Heart right ventricle (tissue), 16 donors: ENCODE measurements around the gene SULT2B1. TPM values are rescaled to one million over a fixed set of nuclear protein-coding genes. Genes with fewer than 3 reads are reported as not detected.

Experiments
- ATAC-seq, 8 donors: fragments of 200-7000 bp; cut with Tn5 transposase; one replicate each; pipeline ENCODE4 v1.9.1; 2020; ENCODE audit warnings: mild to moderate bottlenecking in 8 of 8, moderate library complexity in 8 of 8, moderate number of reproducible peaks in 1 of 8
- DNase-seq, 2 donors: peaks; one replicate each; pipeline ENCODE4 v3.0.0-alpha.2; 2020
- H3K27ac ChIP-seq, 10 donors: fragments of 200-600 bp; sonication (generic) in 2 of 10; one replicate each; pipeline versions ENCODE4 v1.5.0 to v1.8.0; 2020 to 2022; ENCODE audit warnings: mild to moderate bottlenecking in 3 of 10
- H3K27me3 ChIP-seq, 7 donors: fragments of 200-600 bp; one replicate each; pipeline ENCODE4 v1.8.0; 2021 to 2022; ENCODE audit warnings: mild to moderate bottlenecking in 2 of 7
- H3K36me3 ChIP-seq, 9 donors: fragments of 200-600 bp; sonication (generic) in 1 of 9; one replicate each; pipeline versions ENCODE4 v1.5.0 to v1.8.0; 2020 to 2022; ENCODE audit warnings: mild to moderate bottlenecking in 2 of 9
- H3K4me1 ChIP-seq, 9 donors: fragments of 200-600 bp; sonication (generic) in 1 of 9; one replicate each; pipeline versions ENCODE4 v1.5.0 to v1.8.0; 2020 to 2022; ENCODE audit warnings: mild to moderate bottlenecking in 4 of 9
- H3K4me3 ChIP-seq, 10 donors: fragments of 200-600 bp; sonication (generic) in 2 of 10; one replicate each; pipeline versions ENCODE4 v1.5.0 to v1.8.0; 2020 to 2022; ENCODE audit warnings: mild to moderate bottlenecking in 7 of 10, moderate library complexity in 2 of 10
- H3K9me3 ChIP-seq, 11 donors: fragments of 200-600 bp in 10 of 11; sonication (generic) in 2 of 11; one replicate each; pipeline versions ENCODE4 v1.5.0 to v1.8.0; 2013 to 2022; ENCODE audit warnings: mild to moderate bottlenecking in 2 of 11, control low read depth in 1 of 11, moderate library complexity in 1 of 11
- WGBS, 2 donors: extraction: QIAGEN DNeasy Blood & Tissue Kit; methylation state at CpG; one replicate each; pipeline ENCODE4 v1.1.7; 2013; ENCODE audit warnings: inconsistent platforms in 1 of 2; 5-methylcytosine and 5-hydroxymethylcytosine counted together
- intact Hi-C, 10 donors: fragments of 100-400 bp; cut with DNase I; formaldehyde crosslinking; loops; one replicate each; pipeline versions ENCODE4 v1.11.1 to v1.14.2; 2022
- polyA plus RNA-seq, 2 donors: library from polyadenylated mRNA; stranded (reverse); fragments of 200-250 nt; gene quantifications; one replicate each; pipeline ENCODE4 v1.2.3, GENCODE V29; 2013
- total RNA-seq, 10 donors: library from RNA; stranded (reverse); fragmentation: NEBNext Ultra II Directional in 3 of 10; extraction: Animal tissue kit (Norgen Biotek cat#: 25700) in 3 of 10; gene quantifications; one replicate each; pipeline versions ENCODE4 v1.2.1 to v1.2.4, GENCODE V29; 2021 to 2023
- TF ChIP-seq, protein P1 (sequence below), 9 donors: fragments of 200-600 bp; sonication (generic) in 2 of 9; IDR thresholded peaks; one replicate each; pipeline versions ENCODE4 v1.5.0 to v1.8.0; 2021 to 2022; ENCODE audit warnings: antibody characterized with exemption in 9 of 9, mild to moderate bottlenecking in 5 of 9, moderate library complexity in 1 of 9
- donor health status: Arrhythmogenic right ventricular cardiomyopathy.
- donor health status: ischemic (EF 13 %, LVEDD 7.1; RV severe dilation, severe dysfunction).
- donor health status: healthy with polysubstance abuse.
- donor health status: DM: no; HTN: yes; CAD: no.
- donor health status: DM: no; HTN: no; CAD: no.
- donor health status: ischemic (EF 25% LVEDD 6.9; RV normal size, moderate dysfunction).
- donor health status: ischemic (EF 25% LVEDD 5.7; RV mildly dilated, moderate dysfunction).
- donor health status: healthy.
- donor health status: DM: yes; HTN: yes; CAD: no.
- donor health status: Ischemic cardiomyopathy.
- donor health status: ischemic (EF 35%, LVEDD 5.7; RV mildly dilated, moderate dysfunction).
- donor health status: nonischemic (EF 11% LVEDD 7.7; RV severe dilation, severe dysfunction).
- donor health status: DM: yes; HTN: yes; CAD: no.
- donor health status: PGD.
- donor health status: ischemic (EF 29% LVEDD 5.4; RV normal size, mild dysfunction).
- donor health status: nonischemic (EF 23%, LVEDD 6.1; RV moderate dilation, normal function).

Gene SULT2B1
- total and polyA plus RNA-seq, 12 donors = 0.13 to 0.70 (median 0.42) TPM; not detected in 7

GRCh38 chr19:48635263-48635965 is 83.4 kb downstream of the SULT2B1 start:
- Histone ChIP-seq H3K9me3 (no peaks in the 10 kb centered on the region), H3K36me3 (peaks cover 0 to 30% (median 3%) of the 10 kb centered on the region in 9 donors), H3K27ac (peak overlapping the region; percentile 67 to 98 (median 96)), H3K27me3 (no peaks in the 10 kb centered on the region), H3K4me1 (peaks cover 19 to 72% (median 59%) of the 10 kb centered on the region in 9 donors), H3K4me3 (peak overlapping the region; percentile 15 to 92 (median 75))
- intact Hi-C loops = loop anchor here in 3 of 10 donors (5.0 to 10.0 kb wide), 2 partner anchors 329 to 522 kb away; partner anchors contain the start of genes FTL (in 2 of the 3), HRC (in 1 of the 3) and TRPM4 (in 1 of the 3)
- DNase-seq (peak; percentile 76 to 78), ATAC-seq (peak; percentile 27 to 48 (median 38))
- 1 to 2% methylated on average over 50 to 66 of the region's 67 CpGs for WGBS, 2 donors
- TF ChIP-seq, protein P1, sequence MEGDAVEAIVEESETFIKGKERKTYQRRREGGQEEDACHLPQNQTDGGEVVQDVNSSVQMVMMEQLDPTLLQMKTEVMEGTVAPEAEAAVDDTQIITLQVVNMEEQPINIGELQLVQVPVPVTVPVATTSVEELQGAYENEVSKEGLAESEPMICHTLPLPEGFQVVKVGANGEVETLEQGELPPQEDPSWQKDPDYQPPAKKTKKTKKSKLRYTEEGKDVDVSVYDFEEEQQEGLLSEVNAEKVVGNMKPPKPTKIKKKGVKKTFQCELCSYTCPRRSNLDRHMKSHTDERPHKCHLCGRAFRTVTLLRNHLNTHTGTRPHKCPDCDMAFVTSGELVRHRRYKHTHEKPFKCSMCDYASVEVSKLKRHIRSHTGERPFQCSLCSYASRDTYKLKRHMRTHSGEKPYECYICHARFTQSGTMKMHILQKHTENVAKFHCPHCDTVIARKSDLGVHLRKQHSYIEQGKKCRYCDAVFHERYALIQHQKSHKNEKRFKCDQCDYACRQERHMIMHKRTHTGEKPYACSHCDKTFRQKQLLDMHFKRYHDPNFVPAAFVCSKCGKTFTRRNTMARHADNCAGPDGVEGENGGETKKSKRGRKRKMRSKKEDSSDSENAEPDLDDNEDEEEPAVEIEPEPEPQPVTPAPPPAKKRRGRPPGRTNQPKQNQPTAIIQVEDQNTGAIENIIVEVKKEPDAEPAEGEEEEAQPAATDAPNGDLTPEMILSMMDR (IDR thresholded peaks at IDR 0.05) = no peak

DNA sequence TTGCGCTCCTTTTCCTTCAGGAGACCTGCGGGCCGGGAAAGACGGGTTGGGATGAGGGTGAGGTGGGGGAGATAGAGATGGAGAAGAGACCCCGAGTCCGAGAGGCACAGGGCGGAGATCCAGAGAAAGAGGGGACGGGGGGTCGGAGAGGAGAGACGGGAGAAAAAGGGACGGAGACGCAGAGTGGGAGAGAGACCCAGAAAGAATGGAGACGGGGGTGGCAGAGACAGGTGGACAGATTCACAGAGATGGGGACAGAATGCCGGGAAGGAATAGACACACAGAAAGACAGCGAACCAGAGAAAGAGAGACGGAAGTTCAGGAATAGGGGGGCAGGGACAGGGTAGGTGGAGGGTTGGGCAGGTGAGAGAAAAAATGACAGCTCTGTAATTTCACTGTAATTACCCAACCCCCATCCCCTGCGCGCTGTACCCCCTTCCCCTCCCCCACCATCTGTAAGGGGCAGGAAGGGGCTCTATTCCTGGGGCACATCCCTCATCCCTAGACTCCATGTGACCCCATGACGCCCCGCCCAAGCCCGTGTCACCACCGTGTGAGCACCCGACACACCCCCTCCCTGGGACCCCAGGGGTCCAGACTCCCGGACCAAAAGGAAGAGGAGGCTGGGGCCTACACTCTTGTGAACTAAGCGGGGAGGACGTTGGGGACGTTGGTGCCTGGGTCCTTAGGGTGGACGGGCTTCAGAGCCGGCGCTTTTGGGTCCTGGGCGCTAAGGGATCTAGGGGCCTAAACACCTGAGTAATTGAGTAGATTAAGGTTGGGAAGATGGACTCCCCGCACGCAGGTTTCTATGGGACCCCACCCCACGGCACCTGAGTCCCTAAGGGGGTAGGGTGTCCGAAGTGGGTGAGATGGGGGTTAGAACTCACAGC is 84.2 kb downstream of the SULT2B1 start:
- peak overlapping the region; percentile 67 to 98 (median 96) for H3K27ac ChIP-seq
- peak in 1 of 2 donors; percentile 69 for DNase-seq
- no peaks in the 10 kb centered on the region for H3K27me3 ChIP-seq
- WGBS, 2 donors = 1% methylated on average over 35 of the region's 35 CpGs
- H3K9me3 ChIP-seq = no peaks in the 10 kb centered on the region
- ATAC-seq = peak in 1 of 8 donors; percentile 1
- peaks cover 0 to 23% (median 3%) of the 10 kb centered on the region in 9 donors for H3K36me3 ChIP-seq
- TF ChIP-seq, protein P1 (IDR thresholded peaks at IDR 0.05) = no peak
- peaks cover 19 to 64% (median 51%) of the 10 kb centered on the region in 9 donors for H3K4me1 ChIP-seq
- intact Hi-C loops = loop anchor here in 3 of 10 donors (5.0 to 10.0 kb wide), 2 partner anchors 329 to 521 kb away; partner anchors contain the start of genes FTL (in 2 of the 3), HRC (in 1 of the 3) and TRPM4 (in 1 of the 3)
- peak overlapping the region; percentile 15 to 92 (median 75) for H3K4me3 ChIP-seq

DNA sequence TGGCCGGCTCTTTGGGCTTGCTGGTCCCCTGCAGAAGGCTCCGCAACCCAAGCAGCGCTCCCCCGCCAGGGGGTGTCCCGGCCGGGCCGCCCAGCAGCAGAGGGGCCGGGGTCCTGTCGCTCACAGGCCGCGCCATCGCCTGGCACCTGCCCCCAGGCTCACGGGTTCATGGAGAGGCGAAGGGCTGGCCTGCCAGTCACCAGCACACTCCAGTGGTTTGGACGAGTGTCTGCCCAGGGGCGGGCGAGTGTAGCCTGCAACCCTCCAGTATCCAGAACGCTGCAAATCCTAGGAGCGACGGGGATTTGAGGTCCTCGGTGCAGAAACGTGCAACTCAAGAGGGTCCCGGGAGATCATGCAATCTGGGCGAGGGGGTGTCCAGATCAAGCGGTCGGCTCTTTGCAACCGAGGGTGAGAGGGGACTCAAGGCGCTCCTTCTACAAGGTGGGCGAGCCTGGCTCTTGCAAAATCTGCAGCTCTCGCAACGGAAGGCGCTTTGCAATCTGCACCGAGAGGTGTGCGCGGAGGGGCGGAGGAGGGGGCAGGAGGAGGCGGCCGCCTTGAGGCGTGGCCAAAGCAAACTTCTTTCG is 85.0 kb downstream of the SULT2B1 start, which contains the start of gene DBP:
TSS of gene DBP (minus strand) at position 521 of the 590 bp plus-strand sequence. CDS start at position 136, 385 bp downstream.
- peaks cover 19 to 60% (median 45%) of the 10 kb centered on the region in 9 donors for H3K4me1 ChIP-seq
- intact Hi-C loops = loop anchor here in 3 of 10 donors (5.0 to 10.0 kb wide), 2 partner anchors 328 to 520 kb away; partner anchors contain the start of genes FTL (in 2 of the 3), HRC (in 1 of the 3) and TRPM4 (in 1 of the 3)
- no peaks in the 10 kb centered on the region for H3K9me3 ChIP-seq
- peak within 1 kb of the TSS; percentile 90 to 98 (median 96) for H3K27ac ChIP-seq
- peak within 1 kb of the TSS; percentile 15 to 92 (median 75) for H3K4me3 ChIP-seq
- DNase-seq (peak in 1 of 2 donors; percentile 58), ATAC-seq (peak in 6 of 8 donors; percentile 1 to 25 (median 4))
- TF ChIP-seq, protein P1 (IDR thresholded peaks at IDR 0.05) = peak in 4 of 9 donors; percentile 11 to 34 (median 25)
- WGBS, 2 donors = 0% methylated on average over 40 of the region's 40 CpGs
- peaks cover 0 to 17% (median 3%) of the 10 kb centered on the region in 9 donors for H3K36me3 ChIP-seq
- no peaks in the 10 kb centered on the region for H3K27me3 ChIP-seq
